GM23338 (cell line): Measurements from ENCODE around the gene COPS4. TPM values are rescaled to one million over a fixed set of nuclear protein-coding genes. Genes with fewer than 3 reads are reported as not detected.
"Not testable (repeated sequence)": the region's sequence is repeated elsewhere in the genome, so short reads cannot be mapped to it uniquely, and the experiment has no call there.

Experiments
- ATAC-seq: fragments of 200-7000 bp; cut with Tn5 transposase; 3 replicates; pipeline ENCODE4 v1.9.1; 2020
- DNase-seq: peaks from one replicate; pipeline ENCODE4 v3.0.0-alpha.2; 2015; ENCODE audit warnings: low spot score
- H2AFZ ChIP-seq: fragments of 200-600 bp; sonication (generic); 2 replicates; pipeline ENCODE4 v1.8.0; 2016; ENCODE audit warnings: antibody characterized with exemption, mild to moderate bottlenecking, moderate library complexity
- H3F3A ChIP-seq: fragments of 200-600 bp; sonication (generic); replicated peaks from 2 replicates; pipeline ENCODE4 v1.8.0; 2017; ENCODE audit warnings: antibody characterized with exemption, mixed run types, low read depth
- H3K27ac ChIP-seq: fragments of 200-600 bp; sonication (generic); 2 replicates; pipeline ENCODE4 v1.6.1; 2016; ENCODE audit warnings: low read depth
- H3K27me3 ChIP-seq: fragments of 200-600 bp; sonication (generic); 2 replicates; pipeline ENCODE4 v1.8.0; 2016; ENCODE audit warnings: mild to moderate bottlenecking, mixed run types, moderate library complexity; ENCODE audit not compliant: insufficient read depth
- H3K36me3 ChIP-seq: fragments of 200-600 bp; sonication (generic); 2 replicates; pipeline ENCODE4 v1.8.0; 2016; ENCODE audit warnings: mild to moderate bottlenecking; ENCODE audit not compliant: insufficient read depth
- H3K4me1 ChIP-seq: fragments of 200-600 bp; sonication (generic); 2 replicates; pipeline ENCODE4 v1.8.0; 2016; ENCODE audit warnings: mild to moderate bottlenecking, moderate library complexity; ENCODE audit not compliant: insufficient read depth
- H3K4me2 ChIP-seq: fragments of 200-600 bp; sonication (generic); 2 replicates; pipeline ENCODE4 v1.7.1; 2017; ENCODE audit warnings: mixed run types
- H3K4me3 ChIP-seq: fragments of 200-600 bp; sonication (generic); 2 replicates; pipeline ENCODE4 v1.6.1; 2016; ENCODE audit warnings: mixed run types
- H3K79me2 ChIP-seq: fragments of 200-600 bp; sonication (generic); replicated peaks from 2 replicates; pipeline ENCODE4 v1.8.0; 2017; ENCODE audit warnings: mild to moderate bottlenecking; ENCODE audit not compliant: insufficient read depth
- H3K9me2 ChIP-seq: fragments of 200-600 bp; sonication (generic); 2 replicates; pipeline ENCODE4 v1.8.0; 2017; ENCODE audit not compliant: insufficient read depth
- H4K20me1 ChIP-seq: fragments of 200-600 bp; sonication (generic); replicated peaks from 2 replicates; pipeline ENCODE4 v1.8.0; 2017; ENCODE audit warnings: mild to moderate bottlenecking; ENCODE audit not compliant: insufficient read depth
- H3K27ac Mint-ChIP-seq: 2 replicates; pipeline ENCODE4 v1.8.0; 2020; ENCODE audit warnings: inconsistent platforms, mild to moderate bottlenecking, moderate library complexity, mixed read lengths
- H3K27me3 Mint-ChIP-seq: 3 replicates; pipeline ENCODE4 v1.8.0; 2022; ENCODE audit warnings: low read depth, mild to moderate bottlenecking, moderate library complexity, mixed read lengths, inconsistent platforms; ENCODE audit not compliant: insufficient read depth, poor library complexity
- H3K36me3 Mint-ChIP-seq: 3 replicates; pipeline ENCODE4 v1.8.0; 2021; ENCODE audit warnings: low read depth, mild to moderate bottlenecking, inconsistent platforms, moderate library complexity, mixed read lengths
- H3K4me1 Mint-ChIP-seq: 3 replicates; pipeline ENCODE4 v1.8.0; 2020; ENCODE audit warnings: mild to moderate bottlenecking, inconsistent platforms, mixed read lengths
- H3K4me3 Mint-ChIP-seq: 3 replicates; pipeline ENCODE4 v1.8.0; 2021; ENCODE audit warnings: moderate library complexity, mild to moderate bottlenecking, inconsistent platforms, mixed read lengths
- H3K9me3 Mint-ChIP-seq: 3 replicates; pipeline ENCODE4 v1.8.0; 2020; ENCODE audit warnings: moderate library complexity, mild to moderate bottlenecking, inconsistent platforms, mixed read lengths
- CTCF ChIP-seq, 2 experiments: fragments of 200-600 bp in 1 of 2; sonication (generic) in 1 of 2; conservative IDR thresholded peaks; 2 replicates each; pipeline versions ENCODE4 v1.5.1 to v1.6.1; 2016 to 2017; ENCODE audit warnings: antibody characterized with exemption in 2 of 2, low read depth in 2 of 2, mild to moderate bottlenecking in 2 of 2, moderate library complexity in 1 of 2
- ZNF462 ChIP-seq: fragments of 250-450 bp; sonication (Bioruptor Pico); IDR thresholded peaks from 2 replicates; pipeline ENCODE4 v1.5.0; 2020; ENCODE audit warnings: mild to moderate bottlenecking, moderate library complexity
- polyA plus RNA-seq: library from polyadenylated mRNA; unstranded; fragments of >200 nt; fragmentation: Nextera tagmentation; extraction: Ambion mirVana; gene quantifications from 2 replicates; pipeline ENCODE4 v1.2.1, GENCODE V29; 2016
- total RNA-seq: library from RNA; depleted of rRNA; stranded (reverse); fragments of >200 nt; shearing (Covaris generic); gene quantifications from 2 replicates; pipeline ENCODE4 v1.2.3, GENCODE V29; 2014

Gene COPS4
- total and polyA plus RNA-seq, 2 experiments from 2014 or later = 23.7 to 46.6 TPM

- no peaks in the 10 kb centered on the region for H3F3A ChIP-seq
- TF ChIP-seq ZNF462 = no peak
- peak; percentile 83 to 89 for TF ChIP-seq CTCF (conservative IDR thresholded peaks at IDR 0.05; ENCODE audit: low read depth in 2 of 2)
- H3K27me3 ChIP-seq = no peaks in the 10 kb centered on the region
- H3K27ac Mint-ChIP-seq = no peak overlapping the region
- ATAC-seq (peak; percentile 82), DNase-seq (peak; percentile 89)
- peaks cover 3% of the 10 kb centered on the region for H3K27me3 Mint-ChIP-seq
- no peak overlapping the region for H2AFZ ChIP-seq
- H3K79me2 ChIP-seq = no peaks in the 10 kb centered on the region
- H3K4me1 ChIP-seq = no peaks in the 10 kb centered on the region
- no peak overlapping the region for H3K4me3 Mint-ChIP-seq
- H3K9me3 Mint-ChIP-seq = no peaks in the 10 kb centered on the region
- no peak overlapping the region for H3K4me2 ChIP-seq
- no peak overlapping the region for H3K4me3 ChIP-seq
- H3K36me3 ChIP-seq = peaks cover 8% of the 10 kb centered on the region
- H3K36me3 Mint-ChIP-seq = peaks cover 15% of the 10 kb centered on the region
- no peaks in the 10 kb centered on the region for H3K4me1 Mint-ChIP-seq
- H3K27ac ChIP-seq = no peak overlapping the region
- H3K9me2 ChIP-seq = no peaks in the 10 kb centered on the region
- H4K20me1 ChIP-seq = no peaks in the 10 kb centered on the region
Measured at GRCh38 chr4:83074086-83074704, 39.2 kb downstream of the COPS4 start.

GRCh38 chr4:83074783-83075182 lies 39.8 kb downstream of the COPS4 start:
- H3K4me2 ChIP-seq, H3K4me3 ChIP-seq, ATAC-seq, H3K4me3 Mint-ChIP-seq, H3K36me3 ChIP-seq, H3F3A ChIP-seq, H3K27ac Mint-ChIP-seq, H3K79me2 ChIP-seq, DNase-seq, H3K27me3 ChIP-seq, H3K4me1 ChIP-seq, H4K20me1 ChIP-seq, H2AFZ ChIP-seq, H3K27me3 Mint-ChIP-seq, H3K27ac ChIP-seq, H3K4me1 Mint-ChIP-seq, H3K9me3 Mint-ChIP-seq, H3K9me2 ChIP-seq: not testable (repeated sequence)
- peaks cover 15% of the 10 kb centered on the region for H3K36me3 Mint-ChIP-seq
